ENCODE results near the gene FLNB. TPM values are rescaled to one million over a fixed set of nuclear protein-coding genes. Genes with fewer than 3 reads are reported as not detected.

Gene FLNB
- total RNA-seq, 1 experiment from 2014 or later = 127 TPM

- ATAC-seq (no peak), DNase-seq (ENCODE audit: low spot score) (no peak)
- Mint-ChIP-seq H3K4me1 (peaks cover 27% of the 10 kb centered on the region), H3K9me3 (no peaks in the 10 kb centered on the region), H3K27me3 (ENCODE audit: low read depth) (no peaks in the 10 kb centered on the region), H3K27ac (no peak overlapping the region), H3K36me3 (no peaks in the 10 kb centered on the region), H3K4me3 (no peak overlapping the region)
- no peak for TF ChIP-seq TEAD4 (CRISPR knock-in tag; IDR thresholded peaks at IDR 0.05)
- TF ChIP-seq E2F5 (CRISPR knock-in tag; IDR thresholded peaks at IDR 0.05) = no peak
- no peak for TF ChIP-seq ZNF281 (CRISPR knock-in tag; IDR thresholded peaks at IDR 0.05)
- no peak for TF ChIP-seq IRF2 (CRISPR knock-in tag; IDR thresholded peaks at IDR 0.05; ENCODE audit: borderline replicate concordance, low read depth)
- no peak for TF ChIP-seq ATF6 (CRISPR knock-in tag; IDR thresholded peaks at IDR 0.05)
- TF ChIP-seq MAX (CRISPR knock-in tag; IDR thresholded peaks at IDR 0.05) = no peak
- TF ChIP-seq PREB (CRISPR knock-in tag; IDR thresholded peaks at IDR 0.05; ENCODE audit: borderline replicate concordance) = no peak
- TF ChIP-seq CBFB (CRISPR knock-in tag; IDR thresholded peaks at IDR 0.05; ENCODE audit: low read depth) = no peak
- no peak for TF ChIP-seq HMGXB4 (CRISPR knock-in tag; IDR thresholded peaks at IDR 0.05)
- no peak for TF ChIP-seq ZNF263 (CRISPR knock-in tag; IDR thresholded peaks at IDR 0.05; ENCODE audit: low read depth)
- TF ChIP-seq USF2 (CRISPR knock-in tag; IDR thresholded peaks at IDR 0.05) = no peak
- no peak for TF ChIP-seq ARID4B (CRISPR knock-in tag; IDR thresholded peaks at IDR 0.05; ENCODE audit: borderline replicate concordance)
- TF ChIP-seq CDX4 (CRISPR knock-in tag; IDR thresholded peaks at IDR 0.05; ENCODE audit: borderline replicate concordance) = no peak
- TF ChIP-seq MLX (CRISPR knock-in tag; IDR thresholded peaks at IDR 0.05) = no peak
- ChIA-PET POLR2A (interaction anchor here (0.6 kb wide), 1 partner anchor 25 kb away, joined by 4 read pairs; no protein-coding TSS in a partner anchor), CTCF (interaction anchor here (0.6 to 3.2 kb wide), 5 partner anchors 10 to 201 kb away, joined by 3 to 12 read pairs (median 3); no protein-coding TSS in a partner anchor)
Observed at GRCh38 chr3:57971975-57972374, 36.2 kb upstream of the FLNB start.
